HUES6 (cell line): ENCODE measurements around the gene ENDOV.

Experiments used
- H3K27ac ChIP-seq: 2 replicates; pipeline ENCODE4 v1.7.0; 2013; ENCODE audit warnings: low read depth, mild to moderate bottlenecking, low read length, inconsistent platforms
- H3K27me3 ChIP-seq: 2 replicates; pipeline ENCODE4 v1.6.1; 2013; ENCODE audit warnings: low read length; ENCODE audit not compliant: control insufficient read depth, insufficient read depth
- H3K36me3 ChIP-seq: 2 replicates; pipeline ENCODE4 v1.6.1; 2013; ENCODE audit warnings: low read length; ENCODE audit not compliant: control insufficient read depth, insufficient read depth
- H3K4me1 ChIP-seq: 2 replicates; pipeline ENCODE4 v1.6.1; 2013; ENCODE audit warnings: low read length; ENCODE audit not compliant: control insufficient read depth, insufficient read depth
- H3K4me3 ChIP-seq: 2 replicates; pipeline ENCODE4 v1.5.1; 2013; ENCODE audit warnings: low read depth, low read length
- H3K9ac ChIP-seq: one replicate; pipeline ENCODE4 v1.6.1; 2013; ENCODE audit warnings: mild to moderate bottlenecking, low read length
- H3K9me3 ChIP-seq: 2 replicates; pipeline ENCODE4 v1.6.1; 2013; ENCODE audit warnings: low read depth, low read length; ENCODE audit not compliant: control insufficient read depth, insufficient read depth

The ENDOV gene

DNA sequence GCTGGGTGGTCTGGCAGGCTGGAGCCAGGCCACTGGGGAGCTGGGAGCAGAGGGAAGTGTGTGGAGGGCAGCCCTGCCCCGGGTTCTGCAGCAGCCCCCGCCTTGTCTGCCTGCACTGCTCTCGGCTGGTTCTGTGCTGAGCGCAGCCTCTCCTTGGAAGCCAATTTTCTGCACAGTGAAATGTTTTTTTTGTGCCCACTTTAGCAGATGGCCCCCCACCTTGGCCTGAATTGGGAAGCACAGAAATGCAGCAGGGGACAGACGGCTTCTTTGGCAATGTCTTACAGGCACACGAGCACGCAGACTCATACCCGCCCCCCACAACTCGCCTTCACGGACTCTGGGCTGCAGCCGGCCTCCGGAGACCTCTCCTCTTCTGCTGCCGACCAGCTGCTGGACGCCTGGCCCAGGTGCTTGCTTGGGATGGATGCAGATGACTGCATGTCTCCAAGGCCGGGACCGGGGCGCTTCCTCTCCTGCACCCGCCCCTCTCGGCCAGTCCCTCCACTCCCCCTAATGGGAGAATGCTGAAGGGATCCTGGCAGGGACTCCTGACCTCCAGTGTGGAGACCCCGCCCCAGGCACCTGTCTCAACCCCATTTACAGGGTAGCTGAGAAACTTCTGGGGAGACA lies 46.7 kb downstream of the ENDOV start:
- peaks cover 88% of the 10 kb centered on the region for H3K27me3 ChIP-seq
- no peak overlapping the region for H3K9ac ChIP-seq
- H3K27ac ChIP-seq = no peak overlapping the region
- no peaks in the 10 kb centered on the region for H3K36me3 ChIP-seq
- no peak overlapping the region for H3K4me3 ChIP-seq
- no peaks in the 10 kb centered on the region for H3K4me1 ChIP-seq
- H3K9me3 ChIP-seq = no peaks in the 10 kb centered on the region

DNA sequence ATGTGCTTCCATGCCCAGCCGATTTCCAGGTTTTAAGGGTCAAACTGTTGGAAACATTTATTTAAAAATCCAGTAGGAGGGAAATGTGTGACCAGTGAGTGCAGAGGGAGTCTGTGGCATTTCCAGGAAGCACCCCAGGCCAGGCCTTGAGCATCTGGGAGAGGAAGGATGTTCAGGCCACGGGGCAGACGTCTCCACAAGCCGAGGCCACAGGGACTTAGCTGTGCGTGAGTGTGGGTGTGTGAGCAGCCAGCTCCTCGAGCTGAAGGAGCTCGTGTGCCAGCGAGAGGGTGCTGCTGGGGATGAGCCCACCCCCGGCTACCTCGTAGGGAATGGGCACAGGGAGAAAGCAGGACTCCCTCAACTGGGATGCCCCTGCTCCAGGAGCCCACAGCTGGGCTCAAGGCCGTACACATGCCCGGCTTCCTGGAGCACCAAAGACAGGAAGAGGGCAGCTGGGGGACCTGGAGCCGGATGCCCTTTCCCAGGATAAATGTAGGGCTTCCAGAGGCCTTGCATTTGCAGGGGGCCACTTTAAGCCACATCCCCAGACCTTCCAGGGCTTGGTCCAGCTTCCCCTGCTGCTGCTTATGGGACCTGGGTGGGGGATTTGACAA lies 48.9 kb downstream of the ENDOV start:
- H3K4me1 ChIP-seq = no peaks in the 10 kb centered on the region
- no peaks in the 10 kb centered on the region for H3K36me3 ChIP-seq
- no peak overlapping the region for H3K27ac ChIP-seq
- H3K9ac ChIP-seq = no peak overlapping the region
- peaks cover 87% of the 10 kb centered on the region for H3K27me3 ChIP-seq
- no peaks in the 10 kb centered on the region for H3K9me3 ChIP-seq
- H3K4me3 ChIP-seq = no peak overlapping the region

DNA sequence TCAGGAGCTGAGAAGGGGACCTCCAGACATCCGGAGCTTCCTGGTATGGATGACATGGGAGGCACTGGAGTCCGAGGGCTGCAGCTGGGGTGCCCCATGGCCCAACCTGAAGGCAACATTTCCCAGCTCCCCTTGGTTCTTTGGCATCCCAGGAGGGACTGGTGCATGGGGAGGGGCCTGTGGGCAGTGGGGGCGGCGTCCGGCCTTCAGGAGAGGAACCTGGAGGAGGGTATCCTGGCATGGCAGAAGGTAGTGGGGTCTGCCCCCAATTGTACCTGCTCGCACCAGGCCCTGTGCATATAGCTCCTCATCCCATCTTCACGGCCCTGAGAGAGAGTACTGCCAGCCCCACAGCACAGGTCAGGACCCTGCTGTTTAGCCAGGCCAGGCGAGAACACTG lies 49.5 kb downstream of the ENDOV start:
- H3K27me3 ChIP-seq = peaks cover 87% of the 10 kb centered on the region

DNA sequence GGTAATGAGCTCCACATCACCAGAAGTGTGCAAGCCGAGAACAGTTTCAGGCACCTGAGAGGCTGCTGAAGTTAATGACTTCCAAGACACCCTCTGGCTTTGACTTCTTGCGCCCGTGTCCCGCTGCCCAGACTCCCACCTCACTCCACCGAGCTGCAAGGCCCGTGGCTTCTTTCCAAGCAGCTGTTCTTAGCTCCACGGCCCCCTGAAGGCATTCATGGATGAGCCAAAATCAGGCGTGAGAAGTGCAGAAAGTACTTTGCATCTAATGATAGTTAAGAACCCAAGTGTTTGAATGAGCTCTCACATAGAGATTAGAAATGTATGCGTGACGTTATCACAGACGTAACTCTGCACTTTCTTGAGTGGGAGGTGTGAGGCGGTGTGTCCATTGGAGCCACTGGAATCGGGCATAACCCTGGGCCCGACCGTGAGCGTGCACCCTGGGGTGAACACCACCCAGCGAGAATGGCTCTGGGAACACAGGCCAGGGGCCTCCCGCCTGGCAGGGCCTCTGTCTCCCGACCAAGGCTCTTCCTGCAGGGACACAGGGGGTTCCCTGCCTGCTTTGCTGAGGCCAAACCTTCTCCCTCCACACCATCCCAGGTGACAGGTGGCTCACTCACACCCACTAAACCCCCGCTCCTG lies 50.5 kb downstream of the ENDOV start:
- H3K9me3 ChIP-seq = no peaks in the 10 kb centered on the region
- H3K27me3 ChIP-seq = peaks cover 88% of the 10 kb centered on the region
- H3K4me3 ChIP-seq = no peak overlapping the region
- H3K36me3 ChIP-seq = no peaks in the 10 kb centered on the region
- H3K4me1 ChIP-seq = no peaks in the 10 kb centered on the region
- H3K9ac ChIP-seq = no peak overlapping the region
- no peak overlapping the region for H3K27ac ChIP-seq

More for the DNA sequence above, 49.5 kb downstream of the ENDOV start:
- H3K4me1 ChIP-seq = no peaks in the 10 kb centered on the region
- no peak overlapping the region for H3K27ac ChIP-seq
- H3K9ac ChIP-seq = no peak overlapping the region
- H3K36me3 ChIP-seq = no peaks in the 10 kb centered on the region
- no peak overlapping the region for H3K4me3 ChIP-seq
- no peaks in the 10 kb centered on the region for H3K9me3 ChIP-seq

DNA sequence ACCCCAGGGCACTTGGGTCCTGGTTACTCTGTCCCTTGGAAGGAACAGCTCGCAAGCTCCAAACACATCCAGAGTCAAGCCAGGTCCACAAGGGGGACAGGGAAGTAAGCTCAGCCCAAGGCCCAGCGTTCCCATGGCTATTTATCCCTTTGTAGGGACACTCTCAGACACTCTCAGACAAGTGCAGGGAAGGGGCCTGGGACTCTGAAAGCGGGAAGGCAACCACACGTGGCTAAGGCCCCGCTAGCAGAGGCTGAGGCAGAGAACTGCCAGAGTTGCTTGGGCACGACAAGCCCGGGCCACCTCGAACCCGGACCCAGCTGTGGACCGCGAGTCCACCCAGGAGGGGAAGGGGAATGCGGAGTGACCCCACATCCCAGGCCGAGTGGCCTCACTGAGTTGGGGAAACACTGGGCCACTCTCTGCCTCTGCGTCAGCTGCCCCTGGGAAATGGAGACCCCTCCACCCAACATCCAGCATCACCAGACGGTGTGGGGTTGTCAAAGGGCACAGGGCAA lies 51.3 kb downstream of the ENDOV start:
- peaks cover 89% of the 10 kb centered on the region for H3K27me3 ChIP-seq

DNA sequence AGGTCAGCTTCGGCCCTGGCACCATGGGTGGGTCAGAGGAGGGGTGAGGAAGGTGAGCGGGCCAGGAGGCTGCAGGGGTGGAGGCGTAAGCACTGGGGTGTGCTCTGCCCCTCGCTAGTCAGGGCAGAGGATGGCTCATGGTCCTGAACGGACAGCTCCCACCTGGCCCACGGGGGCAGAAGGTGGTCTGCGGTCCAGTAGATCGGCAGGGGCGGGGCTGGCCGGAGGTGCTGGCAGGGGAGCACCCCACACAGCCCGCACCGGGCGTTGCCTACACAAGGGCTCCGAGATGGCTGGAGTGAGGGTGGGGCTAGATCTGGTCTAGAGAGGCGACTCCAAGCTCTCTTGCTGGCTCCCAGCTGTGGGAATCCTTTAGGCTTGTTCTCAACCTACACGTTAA lies 53.3 kb downstream of the ENDOV start:
- H3K27me3 ChIP-seq = peaks cover 96% of the 10 kb centered on the region
- no peak overlapping the region for H3K27ac ChIP-seq

More for the DNA sequence above, 51.3 kb downstream of the ENDOV start:
- H3K9ac ChIP-seq = no peak overlapping the region
- no peak overlapping the region for H3K4me3 ChIP-seq
- no peaks in the 10 kb centered on the region for H3K9me3 ChIP-seq
- H3K36me3 ChIP-seq = no peaks in the 10 kb centered on the region
- H3K4me1 ChIP-seq = no peaks in the 10 kb centered on the region
- H3K27ac ChIP-seq = no peak overlapping the region

DNA sequence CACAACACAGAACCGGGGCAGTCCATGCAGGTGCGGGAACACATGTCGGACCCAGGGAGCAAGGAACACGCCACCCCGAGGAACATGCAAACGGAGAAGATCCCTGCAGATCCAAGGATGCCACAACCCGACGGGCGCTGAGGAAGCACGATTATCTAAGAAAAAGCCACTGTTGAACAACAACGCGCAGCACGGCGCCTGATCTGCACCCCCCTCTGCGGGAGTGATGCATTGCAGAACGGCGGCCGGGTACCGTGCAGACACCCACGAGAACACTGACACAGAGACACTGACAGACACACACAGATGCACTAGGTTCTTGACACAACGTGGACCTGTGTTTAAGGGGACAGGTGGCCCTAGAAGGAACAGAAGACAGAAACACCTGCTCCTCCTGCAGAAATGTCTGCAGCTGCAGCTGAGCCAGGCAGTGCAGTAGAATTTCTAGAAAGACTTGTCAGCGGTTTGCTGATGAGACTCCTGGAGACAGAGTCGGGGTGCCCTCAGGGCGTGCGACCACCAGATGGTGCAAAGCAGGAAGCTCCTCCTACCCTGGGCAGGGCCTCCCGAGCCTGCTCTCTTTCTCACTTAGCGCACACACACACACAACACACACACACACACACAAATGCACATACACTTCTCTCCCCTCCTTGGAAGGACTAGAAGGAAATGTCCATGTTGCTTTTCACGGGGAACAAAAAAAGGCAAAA lies 54.0 kb downstream of the ENDOV start:
- no peak overlapping the region for H3K9ac ChIP-seq
- no peaks in the 10 kb centered on the region for H3K4me1 ChIP-seq
- H3K27me3 ChIP-seq = peaks cover 99% of the 10 kb centered on the region
- H3K9me3 ChIP-seq = no peaks in the 10 kb centered on the region
- no peak overlapping the region for H3K27ac ChIP-seq
- H3K4me3 ChIP-seq = no peak overlapping the region
- H3K36me3 ChIP-seq = no peaks in the 10 kb centered on the region

More for the DNA sequence above, 53.3 kb downstream of the ENDOV start:
- no peaks in the 10 kb centered on the region for H3K9me3 ChIP-seq
- no peaks in the 10 kb centered on the region for H3K36me3 ChIP-seq
- no peaks in the 10 kb centered on the region for H3K4me1 ChIP-seq
- no peak overlapping the region for H3K4me3 ChIP-seq
- no peak overlapping the region for H3K9ac ChIP-seq

DNA sequence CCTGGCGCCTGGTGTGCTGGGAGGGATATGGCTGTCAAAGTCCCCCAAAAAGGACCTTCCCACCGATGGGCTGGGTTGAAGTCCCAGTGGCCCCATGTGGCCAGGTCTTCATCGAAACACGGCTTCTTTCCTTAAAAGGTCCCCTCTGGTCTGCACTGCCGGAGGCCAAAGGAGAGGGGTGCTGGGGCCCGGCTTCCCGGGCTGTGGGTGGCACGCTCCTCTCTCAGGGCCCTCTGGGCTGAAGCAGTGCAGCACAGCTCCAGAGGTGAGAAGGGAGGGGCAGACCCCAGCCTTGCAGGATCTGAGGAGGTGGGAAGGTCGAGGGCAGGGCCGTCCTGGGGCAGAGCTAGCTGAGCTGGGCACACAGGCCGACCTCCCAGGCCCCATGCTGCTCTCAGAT lies 54.7 kb downstream of the ENDOV start:
- Histone ChIP-seq H3K9ac (no peak overlapping the region), H3K4me3 (no peak overlapping the region), H3K36me3 (no peaks in the 10 kb centered on the region), H3K9me3 (no peaks in the 10 kb centered on the region), H3K4me1 (no peaks in the 10 kb centered on the region), H3K27me3 (peaks cover 99% of the 10 kb centered on the region), H3K27ac (no peak overlapping the region)

DNA sequence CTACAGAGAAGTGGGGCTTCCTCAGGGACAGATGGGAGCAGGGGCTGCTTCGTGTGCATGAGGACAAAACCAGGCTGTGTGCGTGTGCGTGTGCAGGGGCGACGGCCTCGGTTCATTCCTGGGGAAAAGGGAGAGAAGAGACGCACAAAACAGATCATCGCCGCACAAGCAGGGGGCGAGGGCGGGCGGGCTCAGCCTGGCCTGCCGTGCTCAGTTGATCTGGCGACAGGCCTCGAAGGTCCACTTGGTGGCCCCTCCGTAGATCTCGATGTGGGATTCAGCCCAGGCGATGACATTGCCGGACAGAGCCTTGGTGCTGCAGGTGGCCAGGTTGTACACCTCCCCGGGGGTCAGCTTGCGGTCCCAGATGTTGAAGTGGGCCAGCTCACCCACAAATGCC lies 55.6 kb downstream of the ENDOV start:
- H3K4me1 ChIP-seq = peaks cover 7% of the 10 kb centered on the region; the same call in 1 of the 2 replicates
- H3K27me3 ChIP-seq = peaks cover 99% of the 10 kb centered on the region

DNA sequence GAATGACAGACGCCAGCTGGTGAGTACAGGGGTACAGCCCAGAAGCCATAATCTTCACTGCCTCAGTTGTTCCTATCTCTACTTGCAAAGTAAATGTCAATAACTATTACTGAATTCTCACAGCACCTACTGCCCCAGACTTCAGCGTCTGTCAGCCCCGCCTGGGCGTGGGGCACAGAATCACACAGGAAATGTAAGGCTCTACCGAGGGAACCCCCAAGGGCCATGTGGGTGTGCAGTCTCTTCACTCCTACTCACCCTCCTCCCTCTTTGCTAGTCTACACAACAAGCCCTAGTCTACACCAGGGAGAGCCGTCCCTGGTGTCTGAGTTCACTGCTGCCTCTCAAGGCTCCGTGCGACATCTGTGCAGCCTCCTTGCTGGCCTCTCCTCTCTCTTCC lies 57.0 kb downstream of the ENDOV start:
- Histone ChIP-seq H3K36me3 (no peaks in the 10 kb centered on the region), H3K4me3 (no peak overlapping the region), H3K9me3 (no peaks in the 10 kb centered on the region), H3K4me1 (peaks cover 7% of the 10 kb centered on the region; the same call in 1 of the 2 replicates), H3K27ac (no peak overlapping the region), H3K27me3 (peaks cover 99% of the 10 kb centered on the region), H3K9ac (no peak overlapping the region)

More for the DNA sequence above, 55.6 kb downstream of the ENDOV start:
- Histone ChIP-seq H3K9ac (no peak overlapping the region), H3K36me3 (no peaks in the 10 kb centered on the region), H3K27ac (no peak overlapping the region), H3K4me3 (no peak overlapping the region), H3K9me3 (no peaks in the 10 kb centered on the region)
